ENCODE measurements around the gene PLCH1.
A peak's percentile ranks its signal among the peaks of the same experiment; 100 is the strongest.

Gene PLCH1, protein sequence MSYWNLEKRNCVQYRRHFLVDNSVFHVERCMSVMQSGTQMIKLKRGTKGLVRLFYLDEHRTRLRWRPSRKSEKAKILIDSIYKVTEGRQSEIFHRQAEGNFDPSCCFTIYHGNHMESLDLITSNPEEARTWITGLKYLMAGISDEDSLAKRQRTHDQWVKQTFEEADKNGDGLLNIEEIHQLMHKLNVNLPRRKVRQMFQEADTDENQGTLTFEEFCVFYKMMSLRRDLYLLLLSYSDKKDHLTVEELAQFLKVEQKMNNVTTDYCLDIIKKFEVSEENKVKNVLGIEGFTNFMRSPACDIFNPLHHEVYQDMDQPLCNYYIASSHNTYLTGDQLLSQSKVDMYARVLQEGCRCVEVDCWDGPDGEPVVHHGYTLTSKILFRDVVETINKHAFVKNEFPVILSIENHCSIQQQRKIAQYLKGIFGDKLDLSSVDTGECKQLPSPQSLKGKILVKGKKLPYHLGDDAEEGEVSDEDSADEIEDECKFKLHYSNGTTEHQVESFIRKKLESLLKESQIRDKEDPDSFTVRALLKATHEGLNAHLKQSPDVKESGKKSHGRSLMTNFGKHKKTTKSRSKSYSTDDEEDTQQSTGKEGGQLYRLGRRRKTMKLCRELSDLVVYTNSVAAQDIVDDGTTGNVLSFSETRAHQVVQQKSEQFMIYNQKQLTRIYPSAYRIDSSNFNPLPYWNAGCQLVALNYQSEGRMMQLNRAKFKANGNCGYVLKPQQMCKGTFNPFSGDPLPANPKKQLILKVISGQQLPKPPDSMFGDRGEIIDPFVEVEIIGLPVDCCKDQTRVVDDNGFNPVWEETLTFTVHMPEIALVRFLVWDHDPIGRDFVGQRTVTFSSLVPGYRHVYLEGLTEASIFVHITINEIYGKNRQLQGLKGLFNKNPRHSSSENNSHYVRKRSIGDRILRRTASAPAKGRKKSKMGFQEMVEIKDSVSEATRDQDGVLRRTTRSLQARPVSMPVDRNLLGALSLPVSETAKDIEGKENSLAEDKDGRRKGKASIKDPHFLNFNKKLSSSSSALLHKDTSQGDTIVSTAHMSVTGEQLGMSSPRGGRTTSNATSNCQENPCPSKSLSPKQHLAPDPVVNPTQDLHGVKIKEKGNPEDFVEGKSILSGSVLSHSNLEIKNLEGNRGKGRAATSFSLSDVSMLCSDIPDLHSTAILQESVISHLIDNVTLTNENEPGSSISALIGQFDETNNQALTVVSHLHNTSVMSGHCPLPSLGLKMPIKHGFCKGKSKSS (N-terminal part only)

DNA sequence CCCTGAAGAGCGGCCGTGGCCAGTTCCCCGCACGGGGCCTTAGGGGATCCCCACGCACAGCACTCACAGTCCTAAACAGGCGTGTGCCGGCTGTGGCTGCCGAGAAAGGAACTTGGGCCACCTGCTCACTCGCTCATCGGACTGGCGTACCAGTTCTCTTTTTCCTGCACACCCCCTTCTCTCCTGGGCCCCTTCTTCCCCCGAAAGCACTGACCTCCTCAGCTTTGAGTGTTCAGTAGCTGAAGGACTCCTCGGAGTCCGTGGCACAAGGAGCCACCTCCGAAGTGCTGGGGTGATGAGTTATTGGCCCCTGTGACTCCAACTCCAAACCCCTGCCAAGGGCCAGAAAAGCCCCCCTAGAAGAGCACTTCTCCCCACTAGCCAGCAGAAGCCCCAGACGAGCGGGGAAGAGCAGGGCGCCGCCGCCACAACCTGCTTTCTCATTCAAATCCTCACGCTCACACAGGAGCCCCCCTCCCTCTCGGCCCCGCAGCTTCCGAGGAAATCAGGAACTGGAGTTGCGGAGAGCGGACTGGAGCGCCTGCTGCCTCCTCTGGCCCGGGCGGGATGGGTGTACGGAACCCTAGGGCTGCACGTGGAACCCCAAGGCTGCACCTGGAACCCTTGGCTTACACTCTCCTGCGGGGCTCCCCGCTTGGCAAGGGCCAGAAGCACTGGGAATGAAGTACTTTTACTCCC lies at the start of gene PLCH1:
PLCH1 (minus strand) TSS at position 446 of the 699 bp plus-strand sequence. CDS start 40,847 bp downstream, outside the sequence.
- peak; percentile 78 for DNase-seq

DNA sequence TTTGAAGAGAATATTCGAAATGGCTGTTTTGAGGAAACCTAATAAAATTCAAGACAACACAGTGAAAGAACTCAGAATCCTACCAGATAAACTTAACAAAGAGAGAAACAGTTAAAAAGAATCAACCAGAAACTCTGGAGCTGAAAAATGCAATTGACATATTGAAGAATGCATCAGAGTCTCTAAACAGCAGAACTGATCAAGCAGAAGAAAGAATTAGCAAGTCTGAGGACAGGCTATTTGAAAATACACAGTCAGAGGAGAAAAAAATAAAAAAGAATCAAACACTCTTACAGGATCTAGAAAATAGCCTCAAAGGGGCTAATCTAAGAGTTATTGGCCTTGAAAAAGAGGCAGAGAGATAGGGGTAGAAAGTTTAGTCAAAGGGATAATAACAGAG lies 47.7 kb upstream of the PLCH1 start:
- DNase-seq = no peak

DNA sequence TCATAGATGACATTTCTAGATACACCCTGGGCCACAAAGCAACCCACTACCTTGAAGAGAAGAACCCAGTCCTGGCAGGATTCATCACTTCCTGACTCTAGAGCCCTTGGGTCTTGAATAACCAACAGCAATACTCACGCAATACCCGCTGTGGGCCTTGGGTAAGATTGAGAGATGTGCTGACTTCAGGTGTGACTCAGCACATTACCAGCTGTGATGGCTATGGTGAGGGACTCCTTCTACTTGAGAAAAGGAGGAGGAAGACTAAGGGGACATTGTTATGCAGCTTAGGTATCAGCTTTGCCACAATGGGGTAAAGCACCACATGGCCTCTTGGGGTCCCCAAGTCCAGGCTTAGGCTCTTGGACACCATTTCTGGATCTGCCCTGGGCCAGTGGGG lies 46.3 kb upstream of the PLCH1 start:
- no peak for DNase-seq

DNA sequence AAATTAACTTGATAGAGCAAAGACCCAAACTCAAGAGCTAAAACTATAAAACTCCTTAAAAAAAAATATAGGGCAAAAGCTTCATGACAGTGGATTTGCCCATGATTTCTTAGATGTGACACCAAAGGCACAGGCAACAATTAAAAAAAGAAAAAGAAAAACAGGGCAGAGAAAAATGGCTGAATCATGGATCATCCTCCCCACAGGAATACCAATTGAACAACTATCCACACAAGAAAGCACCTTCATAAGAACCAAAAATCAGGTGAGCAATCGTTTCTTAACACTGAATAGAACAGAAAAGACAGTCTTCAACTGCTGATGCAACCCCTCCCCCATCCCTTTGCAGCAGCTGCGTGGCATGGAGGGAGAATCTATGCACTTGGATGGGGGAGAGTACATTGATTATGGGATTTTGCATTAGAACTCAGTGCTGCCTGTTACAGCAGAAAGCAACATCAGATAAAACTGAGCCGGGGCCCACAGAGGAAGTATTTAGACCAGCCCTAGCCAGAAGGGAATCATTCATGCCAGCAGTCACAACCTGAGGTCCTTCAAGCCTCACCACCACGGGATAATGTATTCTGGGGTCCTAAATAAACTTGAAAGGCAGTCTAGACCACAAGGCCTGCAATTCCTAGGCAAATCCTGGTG lies 45.5 kb upstream of the PLCH1 start:
- DNase-seq = no peak

DNA sequence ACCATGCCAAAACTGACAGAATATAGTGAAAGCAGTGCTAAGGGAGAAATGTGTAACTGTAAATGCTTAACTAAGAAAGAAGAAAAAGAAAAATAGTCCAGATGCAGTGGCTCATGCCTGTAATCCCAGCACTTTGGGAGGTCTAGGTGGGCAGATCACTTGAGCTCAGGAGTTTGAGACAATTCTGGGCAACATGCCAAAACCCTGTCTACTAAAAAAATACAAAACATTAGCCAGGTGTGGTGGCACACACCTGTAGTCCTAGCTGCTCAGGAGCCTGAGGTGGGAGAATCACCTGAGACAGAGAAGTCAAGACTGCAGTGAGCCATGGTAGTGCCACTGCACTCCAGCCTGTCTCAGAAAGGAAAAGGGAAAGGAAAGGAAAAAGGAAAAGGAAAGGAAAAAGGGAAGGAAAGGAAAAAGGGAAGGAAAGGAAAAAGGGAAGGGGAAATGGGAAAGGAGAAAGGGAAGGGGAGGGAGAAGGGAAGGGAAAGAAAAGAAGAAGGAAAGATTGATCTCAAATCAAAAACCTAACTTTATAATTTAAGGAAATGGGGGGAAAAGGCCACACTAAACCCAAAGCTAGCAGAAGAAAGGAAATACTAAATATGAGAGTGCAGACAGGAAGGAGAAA lies 40.9 kb upstream of the PLCH1 start:
- DNase-seq = no peak

DNA sequence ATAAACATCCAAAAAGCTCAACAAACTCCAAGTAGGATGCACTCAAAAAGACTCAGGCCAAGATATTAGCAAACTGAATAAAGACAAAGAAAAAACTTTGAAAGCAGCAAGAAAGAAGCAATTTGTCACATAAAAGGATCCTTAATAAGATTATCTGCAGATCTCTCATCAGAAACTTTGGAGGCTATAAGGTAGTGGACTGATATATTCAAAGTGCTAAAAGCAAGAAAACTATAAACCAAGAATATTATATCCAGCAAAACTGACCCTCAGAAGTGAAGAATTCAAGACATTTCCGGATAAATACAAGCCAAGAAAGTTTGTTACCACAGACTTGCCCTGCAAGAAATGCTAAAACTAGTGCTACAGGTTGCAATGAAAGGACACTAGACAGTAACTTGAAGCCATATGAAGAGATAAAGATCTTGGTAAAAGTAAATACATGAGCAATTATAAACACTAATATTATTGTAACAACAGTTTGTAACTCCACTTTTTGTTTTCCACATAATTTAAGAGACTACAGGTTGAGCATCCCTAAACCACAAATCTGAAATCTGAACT lies 37.6 kb upstream of the PLCH1 start:
- DNase-seq = no peak

DNA sequence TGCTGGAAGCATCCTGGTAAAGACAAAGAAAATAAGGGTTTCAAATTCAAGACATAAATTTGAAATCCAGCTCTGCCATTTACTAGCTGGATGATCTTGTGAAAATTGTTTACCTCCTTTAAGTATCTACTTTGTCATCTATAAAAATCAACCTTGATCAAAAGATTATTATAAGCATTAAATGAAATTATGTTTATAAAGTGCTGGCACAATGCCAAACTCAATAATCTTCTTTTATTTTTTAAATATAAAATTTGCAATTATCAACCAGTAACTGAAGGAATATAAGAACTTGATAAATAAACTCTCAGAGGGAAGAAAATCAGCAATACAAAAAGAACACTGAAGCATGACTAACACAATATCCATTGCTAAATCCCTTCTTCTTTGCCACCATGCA lies 35.4 kb upstream of the PLCH1 start:
- DNase-seq = no peak

DNA sequence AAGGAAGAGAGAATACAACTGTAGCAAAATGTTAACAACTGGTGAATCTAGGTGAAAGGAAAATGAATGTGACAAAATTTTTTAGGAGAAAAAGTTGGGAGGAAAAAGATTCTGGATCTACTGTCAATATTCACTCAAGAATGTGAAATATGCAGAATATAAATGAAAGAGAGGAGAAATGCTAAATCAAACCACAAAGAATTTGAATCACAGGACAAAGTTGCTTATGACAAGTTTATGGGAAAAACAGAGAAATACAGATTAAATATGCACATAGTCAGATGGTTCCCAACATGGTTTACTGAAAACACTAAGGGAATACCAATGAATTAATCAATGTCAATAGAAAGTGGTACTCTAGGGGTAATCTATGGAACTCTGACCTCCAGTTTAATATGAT lies 33.6 kb upstream of the PLCH1 start:
- DNase-seq = no peak

DNA sequence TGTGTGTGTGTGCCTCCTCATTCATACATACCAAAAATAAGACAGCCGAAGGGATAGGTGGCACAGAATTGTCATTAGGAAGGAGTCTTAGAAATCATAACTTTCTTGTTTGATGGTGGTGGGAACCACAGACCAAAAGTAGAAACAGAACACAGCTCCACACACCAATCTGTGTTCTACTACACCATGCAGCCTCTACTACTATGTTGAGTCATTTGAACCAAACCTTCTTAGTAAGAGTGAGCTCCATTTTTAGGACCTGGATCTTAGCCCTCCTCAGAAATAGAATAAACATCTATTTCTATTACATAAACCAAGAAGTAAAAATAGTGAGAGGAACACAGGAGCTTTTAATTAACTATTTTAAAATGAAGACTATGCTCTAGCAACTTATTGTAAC lies 27.9 kb upstream of the PLCH1 start:
- no peak for DNase-seq

DNA sequence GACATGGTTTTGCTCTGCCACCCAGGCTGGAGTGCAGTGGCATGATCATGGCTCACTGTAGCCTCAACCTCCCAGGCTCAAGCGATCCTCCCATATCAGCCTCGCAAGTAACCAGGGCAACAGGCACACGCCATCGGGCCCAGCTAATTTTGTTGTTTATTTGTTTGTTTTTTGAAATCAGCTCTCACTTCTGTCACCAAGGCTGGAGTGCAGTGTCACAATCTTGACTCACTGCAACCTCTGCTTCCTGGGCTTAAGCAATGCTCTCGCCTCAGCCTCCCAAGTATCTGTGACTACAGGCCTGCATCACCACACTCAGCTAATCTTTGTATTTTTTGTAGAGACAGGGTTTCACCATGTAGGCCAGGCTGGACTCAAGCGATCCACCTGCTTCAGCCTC lies 26.3 kb upstream of the PLCH1 start:
- DNase-seq = no peak

DNA sequence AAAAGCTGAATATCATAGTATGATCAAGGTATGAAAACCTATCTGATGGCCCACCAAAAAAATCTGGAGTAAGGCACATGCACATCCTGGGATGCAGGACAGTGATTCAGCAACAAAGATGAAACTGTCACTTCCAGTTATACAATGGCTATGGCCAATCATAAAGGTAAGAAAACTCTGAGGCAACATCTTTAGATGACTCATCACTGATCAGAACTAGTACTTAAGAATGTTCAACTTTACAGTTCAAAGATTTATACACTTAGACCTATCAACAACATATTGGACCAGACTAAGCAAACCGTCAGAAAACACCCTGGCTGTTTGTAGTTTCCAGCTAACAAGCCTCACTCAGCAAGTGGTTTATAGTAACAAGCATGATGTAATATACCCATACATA lies 21.3 kb upstream of the PLCH1 start:
- DNase-seq = no peak

DNA sequence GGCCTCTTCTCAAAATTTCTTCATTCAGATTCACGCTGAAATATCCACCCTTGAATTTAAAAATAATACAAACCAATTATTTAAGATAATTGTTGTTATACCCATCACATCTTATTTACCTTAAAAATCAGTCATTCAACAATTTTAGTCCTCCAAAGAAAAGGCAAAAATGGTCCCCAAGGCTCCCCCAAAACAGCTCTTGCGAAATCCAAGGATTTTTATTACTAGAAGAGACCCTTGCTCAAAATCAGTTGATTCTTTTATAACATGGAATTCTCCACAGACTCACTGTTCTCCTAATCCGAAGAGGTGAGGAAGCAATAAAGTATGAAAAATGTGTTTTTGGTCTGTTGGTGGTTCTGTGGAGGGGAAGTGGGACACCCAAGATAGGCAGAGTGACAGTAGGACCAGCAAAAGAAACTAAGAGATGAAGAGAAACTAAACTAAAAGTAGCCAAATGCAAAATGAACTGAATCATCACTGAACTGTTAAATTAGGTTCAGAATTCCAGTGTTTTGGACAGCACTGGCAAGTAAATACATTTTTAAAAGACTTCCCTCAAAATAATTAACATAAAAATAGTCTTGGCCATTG lies 19.1 kb upstream of the PLCH1 start:
- no peak for DNase-seq

DNA sequence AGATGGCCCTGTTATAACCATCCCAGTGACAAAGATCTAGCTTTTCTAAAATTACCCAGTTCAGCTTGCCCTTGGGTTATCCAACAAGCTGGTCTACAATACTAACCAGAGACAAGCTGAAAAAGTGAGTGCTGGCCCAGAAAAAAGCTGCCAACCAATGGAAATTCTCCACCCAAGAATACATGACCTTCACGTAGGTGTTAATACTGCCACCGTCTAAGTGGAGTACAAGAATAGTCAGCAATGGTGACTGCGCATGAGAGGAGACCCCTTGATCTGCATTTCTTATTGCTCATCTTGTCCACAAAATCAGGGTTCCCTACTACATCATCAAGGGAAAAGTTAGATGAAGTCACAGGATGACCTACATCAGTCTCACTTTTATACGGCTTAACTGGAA lies 15.8 kb upstream of the PLCH1 start:
- DNase-seq = no peak

DNA sequence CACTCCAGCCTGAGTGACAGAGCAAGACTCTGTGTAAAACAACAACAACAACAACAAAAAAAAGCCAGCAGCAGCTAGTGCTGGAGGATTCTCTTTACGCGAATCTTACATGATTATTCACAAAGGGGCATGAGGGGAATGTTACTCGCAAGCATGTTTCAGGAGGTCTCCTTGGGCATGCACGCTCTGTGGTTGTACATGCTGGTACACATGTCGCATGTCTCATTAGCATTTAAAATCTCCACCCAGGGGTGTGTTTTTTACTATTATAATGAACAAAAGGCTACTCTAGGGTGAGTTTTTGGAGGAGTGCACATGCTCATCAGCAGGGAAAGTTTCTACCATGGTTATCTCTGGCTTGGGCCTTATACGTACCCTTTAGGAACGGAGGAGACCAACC lies 12.7 kb upstream of the PLCH1 start:
- DNase-seq = no peak

DNA sequence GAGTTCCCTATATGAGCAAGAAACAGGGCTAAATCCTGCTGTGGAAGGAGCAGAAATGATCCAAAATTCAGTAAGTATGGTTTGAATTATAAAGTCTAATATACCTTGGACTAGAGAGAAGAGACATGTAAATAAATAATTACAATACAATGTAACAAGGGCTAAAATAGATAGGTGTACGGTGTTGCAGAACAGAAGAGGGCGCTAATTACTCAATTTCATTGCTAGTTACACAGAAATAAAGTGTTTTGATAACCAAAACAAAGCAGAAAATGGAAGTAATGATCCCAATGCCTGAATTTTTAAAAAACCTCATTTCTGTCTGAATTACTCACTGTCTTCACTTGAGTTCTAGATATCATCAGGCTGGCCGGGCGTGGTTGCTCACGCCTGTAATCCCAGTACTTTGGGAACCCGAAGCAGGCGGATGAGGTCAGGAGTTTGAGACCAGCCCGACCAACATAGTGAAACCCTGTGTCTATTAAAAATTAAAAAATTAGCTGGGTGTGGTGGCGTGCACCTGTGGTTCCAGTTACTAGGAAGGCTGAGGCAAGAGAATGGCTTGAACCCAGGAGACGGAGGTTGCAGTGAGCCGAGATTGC lies 8.3 kb upstream of the PLCH1 start:
- DNase-seq = no peak

DNA sequence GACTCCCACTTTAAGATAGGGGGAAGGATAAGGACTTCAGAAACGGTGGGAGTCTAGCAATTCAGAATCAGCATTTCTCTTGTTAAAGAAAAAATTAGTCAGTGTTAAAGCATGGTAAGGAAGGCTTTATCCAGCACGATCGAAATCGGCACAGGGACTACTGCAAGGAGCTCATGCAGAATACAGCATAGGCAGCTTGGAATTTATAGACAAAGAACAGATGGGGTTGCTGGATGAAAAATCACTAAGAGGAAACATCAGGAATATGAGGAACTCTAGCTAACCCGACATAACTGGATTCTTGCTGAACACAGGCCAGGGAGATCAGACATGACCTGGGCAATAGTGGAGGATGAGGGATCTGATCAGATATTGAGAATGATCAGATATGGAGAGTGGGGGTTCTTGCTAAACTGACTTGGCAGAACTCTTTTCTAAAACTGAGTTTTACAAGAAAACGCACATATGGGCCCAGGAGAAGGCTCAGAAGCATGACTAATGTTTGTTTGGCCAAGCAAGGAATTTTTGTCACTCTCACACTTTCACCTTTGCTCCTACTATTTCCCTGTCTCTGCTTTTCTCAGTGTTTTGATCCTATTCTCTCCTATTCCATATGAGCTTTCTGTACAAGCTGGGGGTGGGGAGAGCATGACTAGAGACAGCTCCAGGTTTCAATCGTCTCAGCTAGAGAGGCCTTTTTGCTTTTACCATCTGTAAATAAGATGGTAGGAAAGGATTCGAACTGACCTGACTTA lies 3.9 kb upstream of the PLCH1 start:
- DNase-seq = no peak

DNA sequence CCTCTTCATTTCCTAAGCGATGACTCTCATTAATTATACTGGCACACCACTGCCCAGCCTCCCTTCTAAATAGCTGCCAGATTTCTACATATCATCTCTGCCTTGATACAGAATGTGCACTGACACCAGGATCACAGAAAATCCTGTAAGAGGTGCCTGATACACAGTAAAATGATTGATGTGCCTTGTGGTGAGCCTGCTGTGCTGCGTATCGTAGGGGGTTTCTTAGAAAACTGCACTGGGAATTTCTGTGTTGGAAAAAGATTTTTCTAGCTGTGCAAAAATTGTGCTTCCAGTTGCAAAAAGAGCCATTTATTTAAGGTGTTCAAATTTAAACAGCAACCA lies 3.0 kb upstream of the PLCH1 start:
- DNase-seq = no peak

DNA sequence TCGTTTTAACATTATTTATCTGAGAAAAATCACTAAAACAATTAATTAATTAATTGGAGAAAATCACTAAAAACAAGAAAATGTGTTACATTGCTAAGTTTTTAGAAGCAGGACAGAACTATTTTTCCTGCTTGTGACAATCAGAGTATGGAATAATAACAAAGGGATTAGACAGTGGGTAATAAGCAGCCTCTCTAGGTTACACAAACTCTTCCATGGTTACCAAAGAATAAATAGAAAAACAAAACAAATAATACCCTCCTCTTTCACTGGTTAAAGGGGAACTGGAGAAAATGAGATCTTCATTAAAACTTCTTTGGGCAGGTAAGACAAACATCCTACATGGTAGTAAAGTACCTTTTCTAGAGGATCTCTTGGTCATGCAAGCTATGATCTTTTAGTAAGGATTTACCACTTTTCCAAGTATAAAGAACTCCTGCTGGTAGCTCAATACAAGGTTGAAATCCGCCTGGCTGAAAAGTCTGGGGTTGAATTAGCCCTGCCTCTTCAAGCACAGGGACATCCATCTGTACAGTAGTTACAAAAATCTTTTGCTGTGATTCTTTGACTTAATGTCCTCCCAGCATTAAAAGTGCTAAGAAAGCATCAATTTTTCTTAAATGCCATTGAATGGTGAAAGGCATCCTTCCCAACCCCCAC lies 2.5 kb upstream of the PLCH1 start:
- DNase-seq = no peak

DNA sequence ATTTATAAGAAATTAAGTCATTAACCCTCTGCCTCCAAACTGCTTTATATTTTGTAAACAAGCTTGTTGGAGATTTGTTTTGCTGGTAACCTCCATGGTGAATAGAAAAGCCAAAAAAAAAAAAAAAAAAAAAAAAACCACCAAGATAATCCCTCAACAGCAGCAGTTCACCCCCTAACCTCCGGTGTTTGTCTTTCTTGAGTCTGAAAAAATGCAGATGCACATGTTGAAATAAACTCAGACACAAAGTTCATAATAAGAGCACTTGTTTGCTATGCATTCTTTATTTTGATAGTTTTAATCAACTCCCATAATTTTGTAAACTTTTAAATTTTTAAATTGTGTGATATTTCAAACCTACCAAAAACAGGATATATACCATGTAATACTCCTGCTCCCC lies 1.8 kb upstream of the PLCH1 start:
- DNase-seq = no peak
